GM23338 (cell line): ENCODE measurements around the gene UBAP1L. TPM values are rescaled to one million over a fixed set of nuclear protein-coding genes. Genes with fewer than 3 reads are reported as not detected.

ENCODE experiments used
- ATAC-seq: fragments of 200-7000 bp; cut with Tn5 transposase; 3 replicates; pipeline ENCODE4 v1.9.1; 2020
- DNase-seq: peaks from one replicate; pipeline ENCODE4 v3.0.0-alpha.2; 2015; ENCODE audit warnings: low spot score
- H2AFZ ChIP-seq: fragments of 200-600 bp; sonication (generic); 2 replicates; pipeline ENCODE4 v1.8.0; 2016; ENCODE audit warnings: antibody characterized with exemption, mild to moderate bottlenecking, moderate library complexity
- H3F3A ChIP-seq: fragments of 200-600 bp; sonication (generic); replicated peaks from 2 replicates; pipeline ENCODE4 v1.8.0; 2017; ENCODE audit warnings: antibody characterized with exemption, mixed run types, low read depth
- H3K27ac ChIP-seq: fragments of 200-600 bp; sonication (generic); 2 replicates; pipeline ENCODE4 v1.6.1; 2016; ENCODE audit warnings: low read depth
- H3K27me3 ChIP-seq: fragments of 200-600 bp; sonication (generic); 2 replicates; pipeline ENCODE4 v1.8.0; 2016; ENCODE audit warnings: mild to moderate bottlenecking, mixed run types, moderate library complexity; ENCODE audit not compliant: insufficient read depth
- H3K36me3 ChIP-seq: fragments of 200-600 bp; sonication (generic); 2 replicates; pipeline ENCODE4 v1.8.0; 2016; ENCODE audit warnings: mild to moderate bottlenecking; ENCODE audit not compliant: insufficient read depth
- H3K4me1 ChIP-seq: fragments of 200-600 bp; sonication (generic); 2 replicates; pipeline ENCODE4 v1.8.0; 2016; ENCODE audit warnings: mild to moderate bottlenecking, moderate library complexity; ENCODE audit not compliant: insufficient read depth
- H3K4me2 ChIP-seq: fragments of 200-600 bp; sonication (generic); 2 replicates; pipeline ENCODE4 v1.7.1; 2017; ENCODE audit warnings: mixed run types
- H3K4me3 ChIP-seq: fragments of 200-600 bp; sonication (generic); 2 replicates; pipeline ENCODE4 v1.6.1; 2016; ENCODE audit warnings: mixed run types
- H3K79me2 ChIP-seq: fragments of 200-600 bp; sonication (generic); replicated peaks from 2 replicates; pipeline ENCODE4 v1.8.0; 2017; ENCODE audit warnings: mild to moderate bottlenecking; ENCODE audit not compliant: insufficient read depth
- H3K9me2 ChIP-seq: fragments of 200-600 bp; sonication (generic); 2 replicates; pipeline ENCODE4 v1.8.0; 2017; ENCODE audit not compliant: insufficient read depth
- H4K20me1 ChIP-seq: fragments of 200-600 bp; sonication (generic); replicated peaks from 2 replicates; pipeline ENCODE4 v1.8.0; 2017; ENCODE audit warnings: mild to moderate bottlenecking; ENCODE audit not compliant: insufficient read depth
- H3K27ac Mint-ChIP-seq: 2 replicates; pipeline ENCODE4 v1.8.0; 2020; ENCODE audit warnings: inconsistent platforms, mild to moderate bottlenecking, moderate library complexity, mixed read lengths
- H3K27me3 Mint-ChIP-seq: 3 replicates; pipeline ENCODE4 v1.8.0; 2022; ENCODE audit warnings: low read depth, mild to moderate bottlenecking, moderate library complexity, mixed read lengths, inconsistent platforms; ENCODE audit not compliant: insufficient read depth, poor library complexity
- H3K36me3 Mint-ChIP-seq: 3 replicates; pipeline ENCODE4 v1.8.0; 2021; ENCODE audit warnings: low read depth, mild to moderate bottlenecking, inconsistent platforms, moderate library complexity, mixed read lengths
- H3K4me1 Mint-ChIP-seq: 3 replicates; pipeline ENCODE4 v1.8.0; 2020; ENCODE audit warnings: mild to moderate bottlenecking, inconsistent platforms, mixed read lengths
- H3K4me3 Mint-ChIP-seq: 3 replicates; pipeline ENCODE4 v1.8.0; 2021; ENCODE audit warnings: moderate library complexity, mild to moderate bottlenecking, inconsistent platforms, mixed read lengths
- H3K9me3 Mint-ChIP-seq: 3 replicates; pipeline ENCODE4 v1.8.0; 2020; ENCODE audit warnings: moderate library complexity, mild to moderate bottlenecking, inconsistent platforms, mixed read lengths
- CREB1 ChIP-seq: fragments of 250-450 bp; sonication (Bioruptor Pico); IDR thresholded peaks from 2 replicates; pipeline ENCODE4 v1.5.0; 2020; ENCODE audit warnings: low read depth, mild to moderate bottlenecking, moderate library complexity
- CTCF ChIP-seq, 2 experiments: fragments of 200-600 bp in 1 of 2; sonication (generic) in 1 of 2; conservative IDR thresholded peaks; 2 replicates each; pipeline versions ENCODE4 v1.5.1 to v1.6.1; 2016 to 2017; ENCODE audit warnings: antibody characterized with exemption in 2 of 2, low read depth in 2 of 2, mild to moderate bottlenecking in 2 of 2, moderate library complexity in 1 of 2
- EZH2 ChIP-seq: fragments of 200-600 bp; sonication (generic); IDR thresholded peaks from one replicate; pipeline ENCODE4 v1.8.0; 2017; ENCODE audit warnings: antibody characterized with exemption, mild to moderate bottlenecking, low read depth; ENCODE audit not compliant: unreplicated experiment
- EZH2phosphoT487 ChIP-seq: fragments of 200-600 bp; sonication (generic); IDR thresholded peaks from one replicate; pipeline ENCODE4 v1.8.1; 2018; ENCODE audit warnings: antibody characterized with exemption; ENCODE audit not compliant: unreplicated experiment
- JUNB ChIP-seq: IDR thresholded peaks from one replicate; pipeline ENCODE4 v1.6.1; 2016; ENCODE audit warnings: antibody characterized with exemption; ENCODE audit not compliant: unreplicated experiment
- NANOG ChIP-seq: IDR thresholded peaks from 2 replicates; pipeline ENCODE4 v1.6.1; 2016; ENCODE audit warnings: antibody characterized with exemption, borderline replicate concordance
- POLR2AphosphoS5 ChIP-seq: IDR thresholded peaks from 2 replicates; pipeline ENCODE4 v1.6.1; 2016; ENCODE audit warnings: antibody characterized with exemption, low read depth
- STAT1 ChIP-seq: IDR thresholded peaks from one replicate; pipeline ENCODE4 v1.6.1; 2016; ENCODE audit warnings: antibody characterized with exemption; ENCODE audit not compliant: unreplicated experiment
- ZNF114 ChIP-seq: fragments of 250-450 bp; sonication (Bioruptor Pico); IDR thresholded peaks from 2 replicates; pipeline ENCODE4 v1.5.0; 2020; ENCODE audit warnings: mild to moderate bottlenecking, moderate library complexity
- ZNF331 ChIP-seq: fragments of 250-450 bp; sonication (Bioruptor Pico); IDR thresholded peaks from 2 replicates; pipeline ENCODE4 v1.5.0; 2020; ENCODE audit warnings: low read depth, mild to moderate bottlenecking, moderate library complexity
- polyA plus RNA-seq: library from polyadenylated mRNA; unstranded; fragments of >200 nt; fragmentation: Nextera tagmentation; extraction: Ambion mirVana; gene quantifications from 2 replicates; pipeline ENCODE4 v1.2.1, GENCODE V29; 2016
- total RNA-seq: library from RNA; depleted of rRNA; stranded (reverse); fragments of >200 nt; shearing (Covaris generic); gene quantifications from 2 replicates; pipeline ENCODE4 v1.2.3, GENCODE V29; 2014
- TF ChIP-seq, protein P1 (sequence below): fragments of 250-450 bp; sonication (Bioruptor Pico); IDR thresholded peaks from 2 replicates; pipeline ENCODE4 v1.5.0; 2020; ENCODE audit warnings: mild to moderate bottlenecking, moderate library complexity
- TF ChIP-seq, protein P2 (sequence below): IDR thresholded peaks from 2 replicates; pipeline ENCODE4 v1.6.1; 2016; ENCODE audit warnings: antibody characterized with exemption
- TF ChIP-seq, protein P3 (sequence below): IDR thresholded peaks from one replicate; pipeline ENCODE4 v1.6.1; 2018; ENCODE audit warnings: antibody characterized with exemption; ENCODE audit not compliant: unreplicated experiment

The UBAP1L gene
- total and polyA plus RNA-seq, 2 experiments from 2014 or later, result 0.53 to 1.5 TPM

DNA sequence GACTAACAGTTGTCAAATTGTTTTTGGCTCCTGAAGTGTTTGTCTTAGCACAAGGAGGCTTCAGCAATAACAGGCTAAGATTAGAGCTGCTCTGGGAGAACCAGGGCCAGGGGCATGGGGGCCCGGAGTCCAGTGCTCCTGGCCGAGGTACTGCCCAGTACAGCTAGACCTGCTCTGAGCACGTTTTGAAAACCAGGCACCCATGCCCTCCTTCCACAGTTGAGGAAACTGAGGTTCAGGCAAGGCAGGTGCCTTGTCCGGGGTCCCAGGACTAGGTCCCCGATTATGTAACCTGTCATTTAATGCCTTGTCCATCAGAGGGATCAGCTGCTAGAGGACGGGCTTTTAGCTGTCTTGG is 19.3 kb downstream of the UBAP1L start (continued):
- TF ChIP-seq STAT1, result no peak

GRCh38 chr15:65095011-65095746 is 19.8 kb downstream of the UBAP1L start:
- no peaks in the 10 kb centered on the region; the same call in 2 of the 3 replicates for H3K4me1 Mint-ChIP-seq
- H3K4me3 Mint-ChIP-seq, result no peak overlapping the region
- peaks cover 9% of the 10 kb centered on the region for H3K27me3 Mint-ChIP-seq
- Histone ChIP-seq H3K4me3 (no peak overlapping the region), H3F3A (no peaks in the 10 kb centered on the region), H3K27me3 (no peaks in the 10 kb centered on the region), H2AFZ (no peak overlapping the region), H4K20me1 (no peaks in the 10 kb centered on the region), H3K4me2 (no peak overlapping the region), H3K9me2 (no peaks in the 10 kb centered on the region), H3K4me1 (no peaks in the 10 kb centered on the region), H3K36me3 (no peaks in the 10 kb centered on the region), H3K27ac (no peak overlapping the region), H3K79me2 (no peaks in the 10 kb centered on the region)
- H3K36me3 Mint-ChIP-seq, result no peaks in the 10 kb centered on the region
- TF ChIP-seq, protein P1, sequence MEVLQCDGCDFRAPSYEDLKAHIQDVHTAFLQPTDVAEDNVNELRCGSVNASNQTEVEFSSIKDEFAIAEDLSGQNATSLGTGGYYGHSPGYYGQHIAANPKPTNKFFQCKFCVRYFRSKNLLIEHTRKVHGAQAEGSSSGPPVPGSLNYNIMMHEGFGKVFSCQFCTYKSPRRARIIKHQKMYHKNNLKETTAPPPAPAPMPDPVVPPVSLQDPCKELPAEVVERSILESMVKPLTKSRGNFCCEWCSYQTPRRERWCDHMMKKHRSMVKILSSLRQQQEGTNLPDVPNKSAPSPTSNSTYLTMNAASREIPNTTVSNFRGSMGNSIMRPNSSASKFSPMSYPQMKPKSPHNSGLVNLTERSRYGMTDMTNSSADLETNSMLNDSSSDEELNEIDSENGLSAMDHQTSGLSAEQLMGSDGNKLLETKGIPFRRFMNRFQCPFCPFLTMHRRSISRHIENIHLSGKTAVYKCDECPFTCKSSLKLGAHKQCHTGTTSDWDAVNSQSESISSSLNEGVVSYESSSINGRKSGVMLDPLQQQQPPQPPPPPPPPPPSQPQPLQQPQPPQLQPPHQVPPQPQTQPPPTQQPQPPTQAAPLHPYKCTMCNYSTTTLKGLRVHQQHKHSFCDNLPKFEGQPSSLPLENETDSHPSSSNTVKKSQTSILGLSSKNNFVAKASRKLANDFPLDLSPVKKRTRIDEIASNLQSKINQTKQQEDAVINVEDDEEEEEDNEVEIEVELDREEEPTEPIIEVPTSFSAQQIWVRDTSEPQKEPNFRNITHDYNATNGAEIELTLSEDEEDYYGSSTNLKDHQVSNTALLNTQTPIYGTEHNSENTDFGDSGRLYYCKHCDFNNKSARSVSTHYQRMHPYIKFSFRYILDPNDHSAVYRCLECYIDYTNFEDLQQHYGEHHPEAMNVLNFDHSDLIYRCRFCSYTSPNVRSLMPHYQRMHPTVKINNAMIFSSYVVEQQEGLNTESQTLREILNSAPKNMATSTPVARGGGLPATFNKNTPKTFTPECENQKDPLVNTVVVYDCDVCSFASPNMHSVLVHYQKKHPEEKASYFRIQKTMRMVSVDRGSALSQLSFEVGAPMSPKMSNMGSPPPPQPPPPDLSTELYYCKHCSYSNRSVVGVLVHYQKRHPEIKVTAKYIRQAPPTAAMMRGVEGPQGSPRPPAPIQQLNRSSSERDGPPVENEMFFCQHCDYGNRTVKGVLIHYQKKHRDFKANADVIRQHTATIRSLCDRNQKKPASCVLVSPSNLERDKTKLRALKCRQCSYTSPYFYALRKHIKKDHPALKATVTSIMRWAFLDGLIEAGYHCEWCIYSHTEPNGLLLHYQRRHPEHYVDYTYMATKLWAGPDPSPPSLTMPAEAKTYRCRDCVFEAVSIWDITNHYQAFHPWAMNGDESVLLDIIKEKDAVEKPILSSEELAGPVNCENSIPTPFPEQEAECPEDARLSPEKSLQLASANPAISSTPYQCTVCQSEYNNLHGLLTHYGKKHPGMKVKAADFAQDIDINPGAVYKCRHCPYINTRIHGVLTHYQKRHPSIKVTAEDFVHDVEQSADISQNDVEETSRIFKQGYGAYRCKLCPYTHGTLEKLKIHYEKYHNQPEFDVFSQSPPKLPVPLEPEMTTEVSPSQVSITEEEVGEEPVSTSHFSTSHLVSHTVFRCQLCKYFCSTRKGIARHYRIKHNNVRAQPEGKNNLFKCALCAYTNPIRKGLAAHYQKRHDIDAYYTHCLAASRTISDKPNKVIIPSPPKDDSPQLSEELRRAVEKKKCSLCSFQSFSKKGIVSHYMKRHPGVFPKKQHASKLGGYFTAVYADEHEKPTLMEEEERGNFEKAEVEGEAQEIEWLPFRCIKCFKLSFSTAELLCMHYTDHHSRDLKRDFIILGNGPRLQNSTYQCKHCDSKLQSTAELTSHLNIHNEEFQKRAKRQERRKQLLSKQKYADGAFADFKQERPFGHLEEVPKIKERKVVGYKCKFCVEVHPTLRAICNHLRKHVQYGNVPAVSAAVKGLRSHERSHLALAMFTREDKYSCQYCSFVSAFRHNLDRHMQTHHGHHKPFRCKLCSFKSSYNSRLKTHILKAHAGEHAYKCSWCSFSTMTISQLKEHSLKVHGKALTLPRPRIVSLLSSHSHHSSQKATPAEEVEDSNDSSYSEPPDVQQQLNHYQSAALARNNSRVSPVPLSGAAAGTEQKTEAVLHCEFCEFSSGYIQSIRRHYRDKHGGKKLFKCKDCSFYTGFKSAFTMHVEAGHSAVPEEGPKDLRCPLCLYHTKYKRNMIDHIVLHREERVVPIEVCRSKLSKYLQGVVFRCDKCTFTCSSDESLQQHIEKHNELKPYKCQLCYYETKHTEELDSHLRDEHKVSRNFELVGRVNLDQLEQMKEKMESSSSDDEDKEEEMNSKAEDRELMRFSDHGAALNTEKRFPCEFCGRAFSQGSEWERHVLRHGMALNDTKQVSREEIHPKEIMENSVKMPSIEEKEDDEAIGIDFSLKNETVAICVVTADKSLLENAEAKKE (CRISPR knock-in tag), result no peak
- no peak for TF ChIP-seq NANOG
- TF ChIP-seq CREB1, result no peak
- TF ChIP-seq, protein P2, sequence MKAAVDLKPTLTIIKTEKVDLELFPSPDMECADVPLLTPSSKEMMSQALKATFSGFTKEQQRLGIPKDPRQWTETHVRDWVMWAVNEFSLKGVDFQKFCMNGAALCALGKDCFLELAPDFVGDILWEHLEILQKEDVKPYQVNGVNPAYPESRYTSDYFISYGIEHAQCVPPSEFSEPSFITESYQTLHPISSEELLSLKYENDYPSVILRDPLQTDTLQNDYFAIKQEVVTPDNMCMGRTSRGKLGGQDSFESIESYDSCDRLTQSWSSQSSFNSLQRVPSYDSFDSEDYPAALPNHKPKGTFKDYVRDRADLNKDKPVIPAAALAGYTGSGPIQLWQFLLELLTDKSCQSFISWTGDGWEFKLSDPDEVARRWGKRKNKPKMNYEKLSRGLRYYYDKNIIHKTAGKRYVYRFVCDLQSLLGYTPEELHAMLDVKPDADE, result no peak
- no peak for TF ChIP-seq STAT1
- no peak for TF ChIP-seq JUNB
- no peak for TF ChIP-seq EZH2phosphoT487
- TF ChIP-seq, protein P3, sequence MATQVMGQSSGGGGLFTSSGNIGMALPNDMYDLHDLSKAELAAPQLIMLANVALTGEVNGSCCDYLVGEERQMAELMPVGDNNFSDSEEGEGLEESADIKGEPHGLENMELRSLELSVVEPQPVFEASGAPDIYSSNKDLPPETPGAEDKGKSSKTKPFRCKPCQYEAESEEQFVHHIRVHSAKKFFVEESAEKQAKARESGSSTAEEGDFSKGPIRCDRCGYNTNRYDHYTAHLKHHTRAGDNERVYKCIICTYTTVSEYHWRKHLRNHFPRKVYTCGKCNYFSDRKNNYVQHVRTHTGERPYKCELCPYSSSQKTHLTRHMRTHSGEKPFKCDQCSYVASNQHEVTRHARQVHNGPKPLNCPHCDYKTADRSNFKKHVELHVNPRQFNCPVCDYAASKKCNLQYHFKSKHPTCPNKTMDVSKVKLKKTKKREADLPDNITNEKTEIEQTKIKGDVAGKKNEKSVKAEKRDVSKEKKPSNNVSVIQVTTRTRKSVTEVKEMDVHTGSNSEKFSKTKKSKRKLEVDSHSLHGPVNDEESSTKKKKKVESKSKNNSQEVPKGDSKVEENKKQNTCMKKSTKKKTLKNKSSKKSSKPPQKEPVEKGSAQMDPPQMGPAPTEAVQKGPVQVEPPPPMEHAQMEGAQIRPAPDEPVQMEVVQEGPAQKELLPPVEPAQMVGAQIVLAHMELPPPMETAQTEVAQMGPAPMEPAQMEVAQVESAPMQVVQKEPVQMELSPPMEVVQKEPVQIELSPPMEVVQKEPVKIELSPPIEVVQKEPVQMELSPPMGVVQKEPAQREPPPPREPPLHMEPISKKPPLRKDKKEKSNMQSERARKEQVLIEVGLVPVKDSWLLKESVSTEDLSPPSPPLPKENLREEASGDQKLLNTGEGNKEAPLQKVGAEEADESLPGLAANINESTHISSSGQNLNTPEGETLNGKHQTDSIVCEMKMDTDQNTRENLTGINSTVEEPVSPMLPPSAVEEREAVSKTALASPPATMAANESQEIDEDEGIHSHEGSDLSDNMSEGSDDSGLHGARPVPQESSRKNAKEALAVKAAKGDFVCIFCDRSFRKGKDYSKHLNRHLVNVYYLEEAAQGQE, result no peak
- no peak for TF ChIP-seq ZNF331 (CRISPR knock-in tag)
- no peak for TF ChIP-seq CTCF (conservative IDR thresholded peaks at IDR 0.05; ENCODE audit: low read depth in 2 of 2)
- no peak for TF ChIP-seq EZH2
- no peak for TF ChIP-seq ZNF114 (CRISPR knock-in tag)
- TF ChIP-seq POLR2AphosphoS5, result no peak
- H3K27ac Mint-ChIP-seq, result no peak overlapping the region
- H3K9me3 Mint-ChIP-seq, result no peaks in the 10 kb centered on the region
- no peak; the same call in 2 of the 3 replicates for ATAC-seq
- DNase-seq, result no peak
